Occipital lobe (tissue), 2 donors: Measurements from ENCODE around the gene ZNF202. TPM values are rescaled to one million over a fixed set of nuclear protein-coding genes. Genes with fewer than 3 reads are reported as not detected.
"Not testable (repeated sequence)": the region's sequence is repeated elsewhere in the genome, so short reads cannot be mapped to it uniquely, and the experiment has no call there.

Experiments used
- DNase-seq: peaks from one replicate; lab custom pipeline; 2025; lab: John Stamatoyannopoulos, UW
- total RNA-seq: library from RNA; depleted of rRNA; stranded (reverse); fragments of >200 nt; gene quantifications from one replicate; pipeline ENCODE4 v1.2.3, GENCODE V29; 2014

The ZNF202 gene
- 17.5 TPM for total RNA-seq

DNA sequence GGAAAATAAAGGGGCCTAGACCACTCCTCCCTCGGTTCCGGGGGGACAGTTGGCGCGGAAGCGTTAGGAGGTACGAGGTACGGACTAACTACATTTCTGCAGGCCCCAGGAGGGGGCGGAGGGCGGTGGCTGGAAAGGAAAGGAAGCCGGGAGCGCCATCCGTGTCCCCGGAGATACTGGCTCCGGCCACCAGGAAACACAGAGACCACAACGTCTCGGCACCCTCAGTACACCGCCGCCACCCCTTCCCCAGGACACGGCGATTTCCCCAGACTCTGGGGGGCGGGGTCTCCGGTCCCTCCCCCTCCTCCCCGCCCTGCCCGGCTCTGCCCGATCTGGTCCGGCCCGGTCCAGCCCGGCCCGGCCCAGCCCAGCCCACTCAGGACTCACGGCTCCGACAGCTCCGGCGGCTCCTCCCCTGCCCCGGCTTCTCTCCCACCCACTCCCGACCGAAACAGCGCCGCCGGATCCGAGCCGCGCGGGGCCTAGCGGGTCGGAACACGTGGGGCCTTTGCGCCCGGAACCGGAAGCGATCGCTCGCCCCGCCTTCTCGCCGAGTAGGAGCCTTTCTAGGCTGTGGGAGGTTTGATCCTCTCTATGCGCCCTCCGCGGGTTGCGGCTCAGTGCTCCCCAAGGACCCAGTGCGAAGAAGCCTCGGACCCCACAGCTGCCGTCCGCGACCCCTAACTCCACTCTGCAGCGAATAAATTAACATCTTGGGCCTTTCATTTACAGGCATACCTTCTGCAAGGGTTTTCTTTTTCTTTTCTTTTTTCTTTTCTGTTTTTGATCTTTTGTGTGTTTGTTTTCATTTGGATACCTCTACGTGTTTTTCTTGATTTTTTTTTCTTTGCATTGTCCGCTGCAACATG, at the start of gene ZNF202:
ZNF202 (minus strand) TSS at position 502 of the 872 bp plus-strand sequence. CDS start 10,772 bp downstream, outside the sequence.
- DNase-seq = peak; percentile 92

DNA sequence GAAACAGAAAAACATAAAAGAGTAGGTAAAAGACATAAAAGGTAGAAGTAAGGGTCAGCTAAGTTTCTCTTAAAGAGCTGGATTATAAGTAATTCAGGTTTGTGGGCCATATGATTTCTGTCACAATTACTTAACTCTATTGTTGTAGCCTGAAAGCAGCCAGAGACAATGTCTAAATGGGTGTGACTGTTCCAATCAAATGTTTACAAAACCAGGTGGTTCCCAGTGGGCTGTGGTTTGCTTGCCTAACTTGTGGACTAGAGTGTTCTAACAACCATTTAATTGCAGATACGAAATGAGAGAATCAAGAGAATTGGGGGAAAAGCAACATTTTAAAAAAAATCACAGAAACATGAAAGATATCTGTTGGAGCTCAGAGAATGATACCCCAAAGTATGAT, 42.1 kb upstream of the ZNF202 start:
- no peak for DNase-seq

- no peak for DNase-seq
Observed at GRCh38 chr11:123778511-123778910, 37.1 kb upstream of the ZNF202 start.

- no peak for DNase-seq
Observed at GRCh38 chr11:123775715-123776549, 34.5 kb upstream of the ZNF202 start.

DNA sequence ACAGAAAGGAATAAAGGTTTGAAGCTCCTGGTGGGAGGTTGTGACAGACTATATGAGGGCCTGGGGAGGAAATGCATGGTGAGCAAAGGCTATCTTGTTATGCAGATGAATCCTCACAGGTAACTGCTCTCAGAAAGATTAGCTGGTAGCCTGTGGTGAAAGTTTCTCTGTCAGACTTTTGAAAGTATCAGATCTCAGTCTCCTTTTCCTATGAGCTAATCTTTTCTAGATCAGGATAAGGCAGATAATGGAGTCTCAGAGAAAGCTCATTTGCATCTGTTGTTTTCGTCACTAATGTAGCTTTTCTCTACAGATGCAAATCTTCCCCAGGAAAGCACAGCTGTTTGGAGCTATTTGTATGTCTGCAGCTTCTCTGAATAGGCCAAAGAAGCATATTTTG, 33.8 kb upstream of the ZNF202 start:
- no peak for DNase-seq

- no peak for DNase-seq
Observed at GRCh38 chr11:123773959-123774358, 32.5 kb upstream of the ZNF202 start.

DNA sequence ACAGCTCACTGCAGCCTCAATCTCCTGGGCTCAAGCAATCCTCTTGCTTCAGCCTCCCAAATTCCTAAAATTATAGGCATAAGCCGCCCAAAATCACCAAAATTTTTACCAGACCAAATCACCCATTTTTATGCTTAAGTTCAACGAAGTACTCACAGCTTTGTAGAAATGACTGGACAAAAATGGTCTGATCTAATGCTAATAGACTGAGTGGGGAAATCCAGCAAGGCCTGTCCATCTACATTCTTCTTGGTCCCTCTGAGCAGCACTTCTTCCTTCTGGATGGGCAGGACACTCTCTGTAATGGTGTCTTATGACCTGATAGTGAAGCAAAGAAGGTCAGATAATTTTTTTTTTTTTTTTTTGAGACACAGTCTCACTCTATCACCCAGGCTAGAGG, 31.6 kb upstream of the ZNF202 start:
- no peak for DNase-seq

DNA sequence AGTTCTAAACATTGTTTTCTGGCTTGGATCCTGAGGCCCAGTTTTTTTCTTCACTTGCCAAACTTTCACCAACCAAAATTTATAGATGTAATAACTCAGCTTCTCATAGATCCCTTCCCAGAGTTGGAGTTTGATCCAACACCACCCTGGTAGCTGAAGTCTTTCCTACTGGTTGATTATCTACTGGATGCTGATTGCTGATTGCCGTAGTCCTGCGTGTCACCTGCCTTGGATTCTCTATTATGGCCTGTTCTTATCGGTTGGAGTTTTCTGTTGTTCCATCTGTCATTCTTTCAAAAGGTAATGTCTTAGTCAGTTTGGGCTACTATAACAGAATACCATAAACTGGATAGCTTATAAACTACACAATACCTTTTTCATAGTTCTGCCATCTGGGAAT, 30.2 kb upstream of the ZNF202 start:
- DNase-seq = no peak

DNA sequence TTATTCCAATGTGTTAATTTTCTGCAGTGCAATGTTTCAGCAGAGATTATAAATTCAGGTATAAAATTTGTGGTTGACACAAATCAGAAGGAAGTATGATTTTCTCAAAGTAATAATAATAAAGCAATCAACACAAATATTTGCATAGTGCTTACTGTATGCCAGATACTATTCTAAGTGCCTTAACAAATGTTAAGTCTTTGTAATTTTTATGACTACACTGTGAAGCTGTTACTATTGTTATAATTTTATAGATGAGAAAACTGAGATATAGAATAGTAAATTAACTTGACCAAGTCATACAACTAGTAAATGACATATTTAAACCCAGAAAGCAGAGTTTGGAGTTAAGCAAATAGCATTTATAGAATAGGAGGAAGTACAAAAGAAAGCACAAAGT, 29.3 kb upstream of the ZNF202 start:
- DNase-seq = no peak

- no peak for DNase-seq
Observed at GRCh38 chr11:123765601-123766000, 24.1 kb upstream of the ZNF202 start.

GRCh38 chr11:123762422-123762821, 21.0 kb upstream of the ZNF202 start:
- no peak for DNase-seq

- no peak for DNase-seq
Observed at GRCh38 chr11:123760894-123761293, 19.4 kb upstream of the ZNF202 start.

- DNase-seq = no peak
Observed at GRCh38 chr11:123757976-123758375, 16.5 kb upstream of the ZNF202 start.

DNA sequence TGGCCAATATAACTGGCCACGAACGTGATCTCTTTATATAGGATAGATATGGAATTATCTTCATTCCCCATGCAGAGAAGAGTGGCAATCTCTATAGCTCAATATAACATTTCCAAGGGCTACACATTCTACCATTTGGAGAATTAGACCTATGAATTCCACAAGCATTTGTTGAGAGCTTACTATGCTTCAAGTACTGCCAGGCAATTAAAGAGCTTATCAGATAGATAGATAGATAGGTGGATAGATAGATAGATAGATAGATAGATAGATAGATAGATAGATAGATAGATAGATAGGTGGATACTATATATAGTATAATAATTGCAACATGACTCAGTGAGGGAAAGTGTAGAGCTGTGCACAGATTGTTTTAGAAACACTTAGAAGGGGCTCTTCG, 14.4 kb upstream of the ZNF202 start:
- no peak for DNase-seq

DNA sequence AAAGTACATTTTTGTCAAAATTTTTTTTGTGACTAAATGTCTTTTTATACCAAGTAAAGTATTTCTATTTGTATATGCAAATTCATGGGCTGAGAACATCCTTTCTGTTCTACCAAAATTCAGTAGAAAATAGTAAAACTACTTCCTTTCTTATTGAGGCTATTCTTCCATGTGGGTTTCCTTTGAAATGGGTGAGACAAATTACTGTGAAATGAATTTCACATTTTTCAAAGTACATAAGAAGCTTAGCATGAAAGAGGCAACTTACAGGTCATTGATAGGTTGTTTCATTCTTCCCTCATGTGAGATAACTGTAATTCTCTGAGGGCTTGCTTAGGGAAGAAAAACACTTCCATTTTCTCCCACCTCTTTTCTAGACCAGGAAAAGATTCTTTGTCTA, 13.9 kb upstream of the ZNF202 start:
- DNase-seq = no peak

DNA sequence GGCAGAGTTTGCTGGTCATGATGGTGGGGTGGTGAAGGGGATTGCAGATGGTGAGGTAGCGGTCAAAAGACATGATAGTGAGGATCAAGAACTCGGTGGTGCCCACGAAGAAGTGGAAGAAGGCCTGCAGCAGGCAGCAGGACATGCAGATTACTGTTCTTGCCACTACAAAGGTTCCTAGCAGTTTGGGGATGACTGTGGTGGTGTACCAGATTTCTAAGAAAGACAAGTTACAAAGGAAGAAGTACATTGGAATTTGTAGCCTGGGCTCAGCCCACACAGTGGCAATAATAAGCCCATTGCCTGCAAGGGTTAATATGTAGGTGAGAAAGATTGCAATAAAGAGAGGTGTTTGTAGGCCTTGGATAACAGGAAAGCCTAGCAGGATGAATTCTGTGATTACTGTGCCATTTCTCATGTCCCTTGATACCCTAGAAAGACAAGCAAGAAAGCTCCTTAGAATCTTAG, 12.7 kb upstream of the ZNF202 start, which contains the start of gene OR6X1:
OR6X1 (minus strand) TSS at position 418 of the 468 bp plus-strand sequence; CDS start at position 418, 0 bp downstream.
- DNase-seq = no peak

DNA sequence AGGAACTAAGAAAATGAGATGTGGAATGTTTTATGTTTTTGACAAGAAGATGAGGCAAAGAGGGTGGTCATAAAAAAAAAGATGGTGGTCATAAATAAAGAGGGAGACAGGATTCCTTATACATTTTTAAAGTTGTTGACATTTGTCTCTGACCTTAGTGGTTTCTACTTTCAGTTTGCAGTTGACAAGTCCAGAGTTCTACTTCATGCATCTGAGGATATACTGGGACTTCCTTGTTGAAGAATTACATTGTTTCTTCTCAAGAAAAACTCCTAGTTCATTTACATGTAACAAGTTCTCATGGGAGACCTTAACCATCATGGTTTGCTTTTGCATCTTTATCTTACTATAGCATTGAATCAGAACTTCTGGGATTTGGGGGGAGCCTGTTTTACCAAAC, 11.7 kb upstream of the ZNF202 start:
- DNase-seq = no peak

- no peak for DNase-seq
Observed at GRCh38 chr11:123751781-123752180, 10.3 kb upstream of the ZNF202 start.

DNA sequence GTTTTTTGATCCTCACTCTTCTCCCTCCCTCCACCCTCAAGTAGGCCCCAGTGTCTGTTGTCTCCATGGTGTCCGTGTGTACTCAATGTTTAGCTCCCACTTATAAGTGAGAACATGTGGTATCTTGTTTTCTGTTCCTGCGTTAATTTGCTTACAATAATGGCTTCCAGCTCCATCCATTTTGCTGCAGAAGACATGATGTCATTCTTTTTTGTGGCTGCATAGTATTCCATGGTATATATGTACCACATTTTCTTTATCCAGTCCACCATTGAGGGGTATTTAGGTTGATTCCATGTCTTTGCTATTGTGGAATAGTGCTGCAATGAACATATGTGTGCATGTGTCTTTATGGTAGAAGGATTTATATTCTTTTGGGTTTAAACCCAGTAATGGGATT, 6.9 kb upstream of the ZNF202 start:
- DNase-seq = not testable (repeated sequence)

GRCh38 chr11:123745764-123746451, 4.4 kb upstream of the ZNF202 start:
- no peak for DNase-seq

DNA sequence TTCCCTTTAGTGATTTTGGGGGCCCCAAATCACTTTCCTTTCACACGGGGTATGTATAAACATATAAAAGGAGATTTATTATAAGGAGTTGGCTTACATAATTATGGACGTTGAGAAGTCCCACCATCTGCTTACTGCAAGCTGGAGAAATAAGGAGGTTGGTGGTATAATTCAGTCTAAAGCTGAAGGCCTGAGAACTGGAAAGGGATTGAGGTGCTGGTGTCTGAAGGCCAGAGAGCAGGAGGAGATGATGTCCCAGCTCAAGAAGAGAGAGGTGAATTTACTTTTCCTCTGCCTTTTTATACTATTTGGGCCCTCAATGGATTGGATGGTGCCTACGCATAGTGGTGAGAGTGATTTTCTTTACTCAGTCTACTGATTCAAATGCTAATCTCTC, 1.3 kb upstream of the ZNF202 start:
- DNase-seq = no peak
